Effector memory CD4-positive, alpha-beta T cell (primary cell): ENCODE measurements around the gene NINJ2.

ENCODE experiments used
- DNase-seq, 3 donors: peaks; one replicate each; pipeline ENCODE4 v3.0.0-alpha.2; 2020
- H3K27ac ChIP-seq: 2 replicates; pipeline ENCODE4 v1.7.0; 2013; ENCODE audit warnings: mild to moderate bottlenecking, low read length, moderate library complexity; ENCODE audit not compliant: insufficient read depth, poor library complexity, severe bottlenecking
- H3K27me3 ChIP-seq: replicated peaks from 2 replicates; pipeline ENCODE4 v1.7.0; 2013; ENCODE audit warnings: mild to moderate bottlenecking, low read length; ENCODE audit not compliant: insufficient read depth, control insufficient read depth, poor library complexity, severe bottlenecking
- H3K36me3 ChIP-seq: 2 replicates; pipeline ENCODE4 v1.7.0; 2013; ENCODE audit warnings: mild to moderate bottlenecking, low read length, moderate library complexity; ENCODE audit not compliant: control insufficient read depth, insufficient read depth
- H3K4me1 ChIP-seq: 2 replicates; pipeline ENCODE4 v1.7.0; 2013; ENCODE audit warnings: low read length, mild to moderate bottlenecking; ENCODE audit not compliant: control insufficient read depth, insufficient read depth, poor library complexity, severe bottlenecking
- H3K4me3 ChIP-seq: 2 replicates; pipeline ENCODE4 v1.7.0; 2013; ENCODE audit warnings: low read length, low read depth, mild to moderate bottlenecking; ENCODE audit not compliant: insufficient read depth, poor library complexity, severe bottlenecking
- H3K9me3 ChIP-seq: 2 replicates; pipeline ENCODE4 v1.7.0; 2013; ENCODE audit warnings: mild to moderate bottlenecking, low read length, moderate library complexity; ENCODE audit not compliant: control insufficient read depth

The NINJ2 gene

GRCh38 chr12:537772-538171 lies 125.5 kb downstream of the NINJ2 start:
- H3K4me3 ChIP-seq: no peak overlapping the region
- DNase-seq: no peak
- no peak overlapping the region for H3K27ac ChIP-seq
- H3K4me1 ChIP-seq: peaks cover 21% of the 10 kb centered on the region
- no peaks in the 10 kb centered on the region for H3K36me3 ChIP-seq
- H3K9me3 ChIP-seq: no peaks in the 10 kb centered on the region
- H3K27me3 ChIP-seq: no peaks in the 10 kb centered on the region

- Histone ChIP-seq H3K27me3 (no peaks in the 10 kb centered on the region), H3K27ac (no peak overlapping the region), H3K4me1 (peaks cover 21% of the 10 kb centered on the region), H3K36me3 (no peaks in the 10 kb centered on the region), H3K4me3 (no peak overlapping the region), H3K9me3 (no peaks in the 10 kb centered on the region)
- DNase-seq: no peak
Measured at GRCh38 chr12:536751-537245, 126.4 kb downstream of the NINJ2 start.

DNA sequence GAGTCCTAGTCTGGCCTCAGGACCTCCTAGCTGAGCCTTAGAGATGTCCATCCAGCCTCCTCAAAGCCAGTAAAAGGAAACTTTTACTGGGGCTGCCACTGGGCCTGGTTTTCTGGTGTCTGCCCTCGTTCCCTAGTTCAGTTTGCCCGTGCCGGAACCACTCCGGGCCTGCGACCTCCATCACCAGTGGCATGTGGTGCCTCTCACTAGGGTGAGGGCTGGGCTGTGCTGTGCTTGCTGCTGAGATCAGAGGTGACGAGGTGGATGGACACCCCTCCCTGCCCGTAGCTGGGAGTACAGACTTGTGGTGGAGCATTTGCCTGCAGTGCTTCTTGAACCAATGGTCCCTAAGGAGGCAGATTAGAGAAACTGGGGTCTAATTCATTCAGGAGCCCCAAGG lies 127.8 kb downstream of the NINJ2 start:
- H3K27ac ChIP-seq: no peak overlapping the region
- no peak for DNase-seq
- no peak overlapping the region for H3K4me3 ChIP-seq
- no peaks in the 10 kb centered on the region for H3K9me3 ChIP-seq
- H3K4me1 ChIP-seq: peaks cover 18% of the 10 kb centered on the region
- no peaks in the 10 kb centered on the region for H3K27me3 ChIP-seq
- no peaks in the 10 kb centered on the region for H3K36me3 ChIP-seq

DNA sequence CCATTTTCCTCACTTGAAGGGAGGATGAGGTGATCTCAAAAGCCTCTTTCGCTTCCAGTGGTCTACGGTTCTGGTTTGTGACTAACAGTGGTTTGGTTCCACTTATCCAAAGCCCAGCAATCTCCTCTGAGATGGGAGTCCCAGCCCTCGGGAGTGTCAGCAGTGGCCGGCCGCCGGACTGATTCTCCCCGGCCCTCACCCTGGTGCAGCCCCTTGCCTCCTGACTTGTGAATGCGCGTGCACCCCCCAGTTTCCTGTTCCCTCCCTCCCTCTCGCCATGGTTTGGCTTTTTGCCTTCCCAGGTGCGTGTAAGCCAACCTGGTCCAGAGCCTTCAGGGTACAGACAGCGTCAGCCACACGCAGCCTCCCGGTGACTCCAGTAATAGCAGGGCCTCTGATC lies 129.0 kb downstream of the NINJ2 start:
- Histone ChIP-seq H3K4me3 (no peak overlapping the region), H3K27ac (no peak overlapping the region), H3K9me3 (no peaks in the 10 kb centered on the region), H3K4me1 (peaks cover 11% of the 10 kb centered on the region), H3K36me3 (no peaks in the 10 kb centered on the region), H3K27me3 (no peaks in the 10 kb centered on the region)
- no peak for DNase-seq

- no peak for DNase-seq
- Histone ChIP-seq H3K36me3 (no peaks in the 10 kb centered on the region), H3K4me3 (no peak overlapping the region), H3K27ac (no peak overlapping the region), H3K27me3 (no peaks in the 10 kb centered on the region), H3K4me1 (peaks cover 6% of the 10 kb centered on the region), H3K9me3 (no peaks in the 10 kb centered on the region)
Measured at GRCh38 chr12:533718-534117, 129.5 kb downstream of the NINJ2 start.

DNA sequence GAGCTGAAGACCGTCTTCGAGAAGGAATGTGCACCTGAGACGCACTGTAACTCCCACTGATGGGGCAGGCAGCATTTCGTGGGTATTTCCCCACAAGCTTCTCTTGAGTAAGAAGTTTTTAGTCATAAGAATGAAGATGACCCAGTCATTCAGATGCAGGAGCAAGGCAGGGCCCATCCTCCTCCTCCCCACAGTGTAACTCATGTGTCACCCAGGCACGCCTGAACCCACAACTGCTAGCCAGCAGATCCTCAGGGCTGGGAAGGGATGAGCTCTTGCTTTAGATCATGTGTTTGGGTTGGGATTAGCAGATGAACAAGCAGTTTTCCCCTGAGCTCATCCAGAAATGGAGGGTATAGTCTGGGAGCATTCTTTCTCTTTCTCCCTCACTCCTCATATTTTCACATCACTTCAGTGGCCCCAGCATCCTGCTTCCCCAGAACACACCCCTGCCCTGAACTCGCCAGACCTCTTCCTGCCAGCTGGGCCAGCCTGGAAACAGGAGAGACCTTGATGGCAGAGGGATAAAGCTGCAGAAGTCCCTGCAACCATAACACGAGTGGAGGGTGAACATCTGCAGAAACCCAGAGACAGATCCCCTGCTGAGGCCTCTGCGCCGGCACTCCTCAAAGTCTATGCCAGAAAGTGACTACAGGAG lies 130.2 kb downstream of the NINJ2 start:
- Histone ChIP-seq H3K4me3 (no peak overlapping the region), H3K36me3 (no peaks in the 10 kb centered on the region), H3K4me1 (no peaks in the 10 kb centered on the region), H3K9me3 (no peaks in the 10 kb centered on the region), H3K27ac (no peak overlapping the region), H3K27me3 (no peaks in the 10 kb centered on the region)
- no peak for DNase-seq

GRCh38 chr12:531951-532585 lies 131.2 kb downstream of the NINJ2 start:
- H3K4me1 ChIP-seq: no peaks in the 10 kb centered on the region
- H3K4me3 ChIP-seq: no peak overlapping the region
- no peak overlapping the region for H3K27ac ChIP-seq
- H3K36me3 ChIP-seq: no peaks in the 10 kb centered on the region
- no peaks in the 10 kb centered on the region for H3K9me3 ChIP-seq
- no peaks in the 10 kb centered on the region for H3K27me3 ChIP-seq
- DNase-seq: no peak

DNA sequence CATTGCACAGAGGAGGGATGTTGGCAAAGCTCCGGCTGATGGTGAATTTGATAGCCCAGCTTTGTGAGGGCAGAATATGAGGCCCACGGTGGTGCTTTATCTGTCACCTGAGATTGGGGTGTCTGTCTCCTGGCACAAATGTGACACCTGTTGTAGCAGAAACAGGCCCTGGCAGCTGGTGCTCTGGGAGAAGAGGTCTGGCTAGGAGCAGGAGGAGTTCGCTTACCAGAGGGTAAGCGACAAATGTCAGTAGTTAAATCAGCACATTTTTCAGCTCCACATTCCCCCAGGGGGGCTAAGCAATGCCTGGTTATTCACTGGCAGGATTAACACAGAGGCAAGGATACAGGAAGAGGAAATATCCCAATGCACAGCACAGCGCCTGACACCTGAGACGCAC lies 132.4 kb downstream of the NINJ2 start:
- H3K27ac ChIP-seq: no peak overlapping the region
- H3K9me3 ChIP-seq: no peaks in the 10 kb centered on the region
- DNase-seq: no peak
- no peaks in the 10 kb centered on the region for H3K36me3 ChIP-seq
- H3K4me1 ChIP-seq: no peaks in the 10 kb centered on the region
- H3K27me3 ChIP-seq: no peaks in the 10 kb centered on the region
- H3K4me3 ChIP-seq: no peak overlapping the region

- H3K36me3 ChIP-seq: no peaks in the 10 kb centered on the region
- H3K4me1 ChIP-seq: no peaks in the 10 kb centered on the region
- no peak overlapping the region for H3K4me3 ChIP-seq
- no peaks in the 10 kb centered on the region for H3K9me3 ChIP-seq
- no peaks in the 10 kb centered on the region for H3K27me3 ChIP-seq
- DNase-seq: no peak
- H3K27ac ChIP-seq: no peak overlapping the region
Measured at GRCh38 chr12:530308-530707, 132.9 kb downstream of the NINJ2 start.

- no peaks in the 10 kb centered on the region for H3K4me1 ChIP-seq
- H3K27me3 ChIP-seq: no peaks in the 10 kb centered on the region
- no peaks in the 10 kb centered on the region for H3K36me3 ChIP-seq
- H3K9me3 ChIP-seq: no peaks in the 10 kb centered on the region
- no peak overlapping the region for H3K27ac ChIP-seq
- DNase-seq: no peak
- no peak overlapping the region for H3K4me3 ChIP-seq
Measured at GRCh38 chr12:527729-528128, 135.5 kb downstream of the NINJ2 start.
